Measurements from ENCODE around the gene HS6ST1. TPM values are rescaled to one million over a fixed set of nuclear protein-coding genes. Genes with fewer than 3 reads are reported as not detected.

Gene HS6ST1
- polyA plus RNA-seq, 1 donor (not counting 4 experiments of a cell fraction or from before 2014, with no cell fraction given), result 6.3 TPM

DNA sequence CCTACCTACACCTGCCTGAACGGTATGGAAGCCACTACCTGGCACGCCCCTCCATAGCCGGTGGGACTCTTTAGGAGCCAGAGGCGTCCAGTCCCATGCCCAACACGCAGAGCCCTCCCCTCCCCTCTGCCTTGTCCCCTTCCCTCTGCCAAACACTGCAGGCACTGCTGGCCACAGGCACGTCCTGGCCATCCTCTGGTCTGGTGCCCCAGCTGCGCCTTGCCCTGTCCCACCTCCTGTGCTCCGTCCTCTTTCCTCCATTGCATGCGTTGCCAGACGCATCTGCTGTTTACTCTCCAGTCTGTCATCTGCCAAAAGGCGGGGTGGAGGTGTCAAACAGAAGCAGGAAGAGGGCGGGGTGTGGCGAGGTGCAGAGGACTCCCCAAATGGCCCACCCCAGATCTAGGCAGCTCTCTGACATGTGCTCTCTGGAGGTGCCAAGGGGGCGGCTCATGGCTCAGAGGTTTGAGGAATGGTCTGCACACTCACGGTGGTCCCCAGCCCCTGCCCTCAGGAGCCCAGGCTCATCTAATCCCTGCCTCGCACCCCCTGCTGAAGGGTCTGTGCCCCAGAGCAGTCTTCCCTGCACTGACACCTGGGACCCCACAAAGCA, 45.1 kb downstream of the HS6ST1 start:
- H3K79me2 ChIP-seq (ENCODE audit: control insufficient read depth, insufficient read depth, low read length), result peaks cover 5% of the 10 kb centered on the region
- H3K27ac ChIP-seq (ENCODE audit: control insufficient read depth, insufficient read depth, low read length), result no peak overlapping the region
- peaks cover 3 to 9% of the 10 kb centered on the region in 2 experiments for H3K36me3 ChIP-seq (ENCODE audit: control insufficient read depth in 2 of 2, extremely low read depth in 1 of 2, insufficient read depth in 2 of 2, low read length in 2 of 2)

DNA sequence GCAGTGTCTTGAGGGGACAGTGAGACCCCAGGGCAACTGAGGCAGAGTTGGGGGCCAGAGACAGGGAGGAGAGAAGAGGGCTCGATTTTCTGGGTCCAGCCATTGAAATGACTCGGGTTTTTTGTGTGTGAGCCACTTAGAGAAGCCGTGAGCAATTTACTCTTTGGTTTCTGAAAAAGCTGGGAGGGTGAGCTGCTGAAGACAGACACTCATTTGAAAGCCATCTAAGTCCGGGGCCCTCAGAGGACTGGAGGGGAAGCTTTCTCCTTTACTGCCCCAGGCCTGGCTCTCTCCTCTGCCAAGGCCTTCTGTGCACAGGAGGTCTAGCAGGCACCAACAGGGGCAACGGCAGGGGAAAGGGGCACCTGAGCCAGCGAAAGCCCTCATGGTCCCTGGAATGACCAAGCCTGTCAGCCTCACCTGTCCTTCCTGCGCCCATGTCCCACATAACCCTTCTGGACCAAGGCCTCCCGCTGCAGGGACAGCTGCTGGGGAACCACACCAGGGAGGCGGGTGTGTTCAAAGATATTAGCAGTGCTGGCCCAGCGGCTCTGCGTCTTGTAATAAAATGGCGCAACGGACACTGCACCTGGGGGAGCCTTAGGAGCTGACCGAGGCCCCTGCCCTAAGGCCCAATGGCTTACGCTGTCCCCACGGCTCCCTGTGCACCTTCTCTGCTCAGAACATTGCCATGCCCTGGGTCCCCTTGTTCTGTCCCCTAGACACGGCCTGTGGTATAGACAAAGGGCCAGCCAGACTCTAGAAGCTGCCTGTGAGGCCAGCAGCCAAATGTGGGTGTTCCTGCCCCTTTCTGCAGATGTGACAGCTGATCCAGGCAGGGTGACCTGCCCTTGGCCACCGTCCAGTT, 45.8 kb downstream of the HS6ST1 start:
- no peak for FAIRE-seq

More for the DNA sequence above, 45.1 kb downstream of the HS6ST1 start:
- dilution Hi-C loops (cut with MboI; ENCODE audit: extremely low pct_ligation_motif_present, low sequenced_read_pairs), result no loop called here
- no peak overlapping the region for H3K4me2 ChIP-seq (ENCODE audit: control insufficient read depth, extremely low read depth, insufficient read depth, low read depth, low read length)
- FAIRE-seq, result no peak
- no peak overlapping the region for H3K9ac ChIP-seq (ENCODE audit: control insufficient read depth, extremely low read depth, insufficient read depth, low read length)
- H3K9me3 ChIP-seq (ENCODE audit: control insufficient read depth, low read depth, low read length), result peaks cover 5% of the 10 kb centered on the region
- no peak overlapping the region for H3K4me3 ChIP-seq (ENCODE audit: control insufficient read depth in 2 of 3, extremely low read depth in 1 of 3, insufficient read depth in 2 of 3, low read depth in 1 of 3, low read length in 3 of 3)
- no peak overlapping the region for H2AFZ ChIP-seq (ENCODE audit: control insufficient read depth, low read length)
- no peaks in the 10 kb centered on the region for H3K4me1 ChIP-seq (ENCODE audit: control insufficient read depth, extremely low read depth, insufficient read depth, low read length)
- H3K27me3 ChIP-seq (ENCODE audit: control insufficient read depth, extremely low read depth, insufficient read depth, low read length), result no peaks in the 10 kb centered on the region
- H3K9me1 ChIP-seq (ENCODE audit: control insufficient read depth, extremely low read depth, insufficient read depth, low read length), result no peaks in the 10 kb centered on the region
- TF ChIP-seq, protein P1, sequence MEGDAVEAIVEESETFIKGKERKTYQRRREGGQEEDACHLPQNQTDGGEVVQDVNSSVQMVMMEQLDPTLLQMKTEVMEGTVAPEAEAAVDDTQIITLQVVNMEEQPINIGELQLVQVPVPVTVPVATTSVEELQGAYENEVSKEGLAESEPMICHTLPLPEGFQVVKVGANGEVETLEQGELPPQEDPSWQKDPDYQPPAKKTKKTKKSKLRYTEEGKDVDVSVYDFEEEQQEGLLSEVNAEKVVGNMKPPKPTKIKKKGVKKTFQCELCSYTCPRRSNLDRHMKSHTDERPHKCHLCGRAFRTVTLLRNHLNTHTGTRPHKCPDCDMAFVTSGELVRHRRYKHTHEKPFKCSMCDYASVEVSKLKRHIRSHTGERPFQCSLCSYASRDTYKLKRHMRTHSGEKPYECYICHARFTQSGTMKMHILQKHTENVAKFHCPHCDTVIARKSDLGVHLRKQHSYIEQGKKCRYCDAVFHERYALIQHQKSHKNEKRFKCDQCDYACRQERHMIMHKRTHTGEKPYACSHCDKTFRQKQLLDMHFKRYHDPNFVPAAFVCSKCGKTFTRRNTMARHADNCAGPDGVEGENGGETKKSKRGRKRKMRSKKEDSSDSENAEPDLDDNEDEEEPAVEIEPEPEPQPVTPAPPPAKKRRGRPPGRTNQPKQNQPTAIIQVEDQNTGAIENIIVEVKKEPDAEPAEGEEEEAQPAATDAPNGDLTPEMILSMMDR (optimal IDR thresholded peaks at IDR 0.05 in 1 of 3, IDR thresholded peaks at IDR 0.05 in 1 of 3, conservative IDR thresholded peaks at IDR 0.05 in 1 of 3; ENCODE audit: extremely low read depth in 1 of 3, insufficient read depth in 2 of 3, low read length in 3 of 3), result no peak
- TF ChIP-seq EZH2 (IDR thresholded peaks at IDR 0.05; ENCODE audit: low read length), result no peak
- H4K20me1 ChIP-seq (ENCODE audit: control insufficient read depth, extremely low read depth, insufficient read depth, low read length), result no peaks in the 10 kb centered on the region
- DNase-seq (ENCODE audit: low read depth, low spot score), result no peak

More for the DNA sequence above, 45.8 kb downstream of the HS6ST1 start:
- H4K20me1 ChIP-seq (ENCODE audit: control insufficient read depth, extremely low read depth, insufficient read depth, low read length), result no peaks in the 10 kb centered on the region
- no peak overlapping the region for H3K27ac ChIP-seq (ENCODE audit: control insufficient read depth, insufficient read depth, low read length)
- no peak for DNase-seq (ENCODE audit: low read depth, low spot score)
- H3K9me3 ChIP-seq (ENCODE audit: control insufficient read depth, low read depth, low read length), result peaks cover 5% of the 10 kb centered on the region
- H3K27me3 ChIP-seq (ENCODE audit: control insufficient read depth, extremely low read depth, insufficient read depth, low read length), result no peaks in the 10 kb centered on the region
- no peak for TF ChIP-seq EZH2 (IDR thresholded peaks at IDR 0.05; ENCODE audit: low read length)
- TF ChIP-seq, protein P1 (optimal IDR thresholded peaks at IDR 0.05 in 1 of 3, IDR thresholded peaks at IDR 0.05 in 1 of 3, conservative IDR thresholded peaks at IDR 0.05 in 1 of 3; ENCODE audit: extremely low read depth in 1 of 3, insufficient read depth in 2 of 3, low read length in 3 of 3), result no peak
- no peak overlapping the region for H2AFZ ChIP-seq (ENCODE audit: control insufficient read depth, low read length)
- peaks cover 5% of the 10 kb centered on the region for H3K79me2 ChIP-seq (ENCODE audit: control insufficient read depth, insufficient read depth, low read length)
- no peak overlapping the region for H3K9ac ChIP-seq (ENCODE audit: control insufficient read depth, extremely low read depth, insufficient read depth, low read length)
- dilution Hi-C loops (cut with MboI; ENCODE audit: extremely low pct_ligation_motif_present, low sequenced_read_pairs), result no loop called here
- H3K4me2 ChIP-seq (ENCODE audit: control insufficient read depth, extremely low read depth, insufficient read depth, low read depth, low read length), result no peak overlapping the region
- peaks cover 3 to 9% of the 10 kb centered on the region in 2 experiments for H3K36me3 ChIP-seq (ENCODE audit: control insufficient read depth in 2 of 2, extremely low read depth in 1 of 2, insufficient read depth in 2 of 2, low read length in 2 of 2)
- no peak overlapping the region for H3K4me3 ChIP-seq (ENCODE audit: control insufficient read depth in 2 of 3, extremely low read depth in 1 of 3, insufficient read depth in 2 of 3, low read depth in 1 of 3, low read length in 3 of 3)
- H3K4me1 ChIP-seq (ENCODE audit: control insufficient read depth, extremely low read depth, insufficient read depth, low read length), result no peaks in the 10 kb centered on the region
- no peaks in the 10 kb centered on the region for H3K9me1 ChIP-seq (ENCODE audit: control insufficient read depth, extremely low read depth, insufficient read depth, low read length)
